Cardiac fibroblast (primary cell): ENCODE data around the gene ARHGAP9.
"Not testable (repeated sequence)": the region's sequence is repeated elsewhere in the genome, so short reads cannot be mapped to it uniquely, and the experiment has no call there.

Experiments
- DNase-seq, 2 donors: peaks; one replicate each; pipeline versions ENCODE4 v3.0.0 to v3.0.0-alpha.2; 2010; ENCODE audit warnings: low read depth in 2 of 2
- H3K4me3 ChIP-seq, 2 donors: replicated peaks in 1 of 2; 1 replicate in 1 of 2; 2 replicates in 1 of 2; pipeline ENCODE4 v1.5.1; 2011; ENCODE audit warnings: low read depth in 2 of 2, low read length in 2 of 2, mild to moderate bottlenecking in 2 of 2, moderate library complexity in 1 of 2
- TF ChIP-seq, protein P1 (sequence below): IDR thresholded peaks from one replicate; pipeline ENCODE4 v1.5.1; 2011; ENCODE audit warnings: low read depth, mild to moderate bottlenecking, low read length, inconsistent platforms

The ARHGAP9 gene

DNA sequence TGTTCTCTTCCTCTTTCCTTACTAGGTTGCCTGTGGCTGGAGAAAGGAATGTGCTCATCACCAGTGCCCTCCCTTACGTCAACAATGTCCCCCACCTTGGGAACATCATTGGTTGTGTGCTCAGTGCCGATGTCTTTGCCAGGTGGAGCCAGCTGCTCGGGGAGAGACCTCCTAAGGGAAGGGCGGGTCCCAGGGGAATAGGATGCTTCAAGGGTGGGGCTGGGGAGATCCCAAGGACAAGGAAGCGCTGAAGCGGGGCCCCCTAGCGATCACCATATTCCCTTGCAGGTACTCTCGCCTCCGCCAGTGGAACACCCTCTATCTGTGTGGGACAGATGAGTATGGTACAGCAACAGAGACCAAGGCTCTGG, 18.5 kb upstream of the ARHGAP9 start:
- DNase-seq, result no peak
- TF ChIP-seq, protein P1, sequence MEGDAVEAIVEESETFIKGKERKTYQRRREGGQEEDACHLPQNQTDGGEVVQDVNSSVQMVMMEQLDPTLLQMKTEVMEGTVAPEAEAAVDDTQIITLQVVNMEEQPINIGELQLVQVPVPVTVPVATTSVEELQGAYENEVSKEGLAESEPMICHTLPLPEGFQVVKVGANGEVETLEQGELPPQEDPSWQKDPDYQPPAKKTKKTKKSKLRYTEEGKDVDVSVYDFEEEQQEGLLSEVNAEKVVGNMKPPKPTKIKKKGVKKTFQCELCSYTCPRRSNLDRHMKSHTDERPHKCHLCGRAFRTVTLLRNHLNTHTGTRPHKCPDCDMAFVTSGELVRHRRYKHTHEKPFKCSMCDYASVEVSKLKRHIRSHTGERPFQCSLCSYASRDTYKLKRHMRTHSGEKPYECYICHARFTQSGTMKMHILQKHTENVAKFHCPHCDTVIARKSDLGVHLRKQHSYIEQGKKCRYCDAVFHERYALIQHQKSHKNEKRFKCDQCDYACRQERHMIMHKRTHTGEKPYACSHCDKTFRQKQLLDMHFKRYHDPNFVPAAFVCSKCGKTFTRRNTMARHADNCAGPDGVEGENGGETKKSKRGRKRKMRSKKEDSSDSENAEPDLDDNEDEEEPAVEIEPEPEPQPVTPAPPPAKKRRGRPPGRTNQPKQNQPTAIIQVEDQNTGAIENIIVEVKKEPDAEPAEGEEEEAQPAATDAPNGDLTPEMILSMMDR, result peak; percentile 7

DNA sequence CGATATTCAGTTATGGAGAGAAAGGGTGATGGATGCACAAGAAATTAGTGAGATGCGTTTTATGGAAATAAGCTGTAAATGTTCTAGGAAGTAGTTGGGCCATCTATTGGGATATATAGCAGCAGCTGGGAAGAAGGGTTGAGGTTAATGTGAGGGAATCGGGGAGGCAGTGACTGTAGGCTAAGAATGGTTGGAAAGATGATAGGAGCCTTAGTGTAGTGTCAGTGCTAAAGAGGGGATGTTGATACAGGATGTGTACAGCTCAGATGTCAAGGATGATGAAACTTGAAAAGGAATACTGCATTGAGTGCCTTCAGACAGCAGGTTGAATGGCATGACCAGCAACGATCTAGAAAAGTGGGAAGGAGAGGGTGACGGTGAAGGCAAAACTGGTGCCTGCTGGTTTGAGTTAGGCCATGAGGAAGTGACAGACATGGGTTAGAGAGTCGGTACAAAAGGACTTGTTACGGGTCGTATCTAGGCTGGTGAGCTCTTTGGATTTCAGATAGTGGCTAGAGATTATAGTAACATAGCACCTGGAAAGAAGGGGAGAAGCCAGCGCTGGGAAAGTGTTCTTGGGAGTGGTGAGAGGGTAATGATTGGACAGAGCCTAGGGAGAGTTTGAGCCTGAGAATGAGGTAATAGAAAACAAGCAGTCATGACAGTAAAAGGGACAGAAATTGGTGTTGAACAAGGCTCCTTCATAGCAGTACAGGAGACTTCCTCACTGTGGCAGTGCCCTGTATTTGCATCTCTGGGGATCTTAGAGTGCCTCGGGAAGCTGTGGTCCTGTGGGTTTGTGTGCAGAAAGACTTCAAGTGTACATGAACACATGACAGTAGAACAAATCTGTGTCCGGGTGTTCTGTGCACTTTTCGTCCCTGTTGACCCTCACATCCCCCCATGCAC, 17.8 kb upstream of the ARHGAP9 start:
- no peak for DNase-seq
- no peak overlapping the region for H3K4me3 ChIP-seq
- TF ChIP-seq, protein P1, result no peak

More for the DNA sequence above, 18.5 kb upstream of the ARHGAP9 start:
- H3K4me3 ChIP-seq, result no peak overlapping the region

DNA sequence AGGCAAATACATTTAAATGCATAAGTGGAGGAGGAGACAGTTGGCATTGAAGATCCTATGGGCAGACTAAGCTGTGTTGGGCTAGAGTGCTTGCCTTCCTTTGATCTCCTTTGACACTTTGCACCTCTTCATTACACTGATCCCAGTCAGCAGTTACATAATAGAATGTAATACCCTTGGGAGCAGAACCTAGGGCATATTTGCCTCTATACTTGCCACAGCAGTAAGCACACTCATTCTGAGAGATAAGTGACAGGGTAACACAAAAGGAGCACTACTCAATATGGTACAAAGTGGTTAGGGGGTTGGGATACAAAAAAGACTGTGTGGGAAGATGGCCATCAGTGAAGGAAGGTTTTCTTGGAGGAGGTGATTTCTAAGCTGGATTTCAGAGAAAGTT, 17.2 kb upstream of the ARHGAP9 start:
- no peak for DNase-seq
- no peak overlapping the region for H3K4me3 ChIP-seq
- TF ChIP-seq, protein P1, result no peak

DNA sequence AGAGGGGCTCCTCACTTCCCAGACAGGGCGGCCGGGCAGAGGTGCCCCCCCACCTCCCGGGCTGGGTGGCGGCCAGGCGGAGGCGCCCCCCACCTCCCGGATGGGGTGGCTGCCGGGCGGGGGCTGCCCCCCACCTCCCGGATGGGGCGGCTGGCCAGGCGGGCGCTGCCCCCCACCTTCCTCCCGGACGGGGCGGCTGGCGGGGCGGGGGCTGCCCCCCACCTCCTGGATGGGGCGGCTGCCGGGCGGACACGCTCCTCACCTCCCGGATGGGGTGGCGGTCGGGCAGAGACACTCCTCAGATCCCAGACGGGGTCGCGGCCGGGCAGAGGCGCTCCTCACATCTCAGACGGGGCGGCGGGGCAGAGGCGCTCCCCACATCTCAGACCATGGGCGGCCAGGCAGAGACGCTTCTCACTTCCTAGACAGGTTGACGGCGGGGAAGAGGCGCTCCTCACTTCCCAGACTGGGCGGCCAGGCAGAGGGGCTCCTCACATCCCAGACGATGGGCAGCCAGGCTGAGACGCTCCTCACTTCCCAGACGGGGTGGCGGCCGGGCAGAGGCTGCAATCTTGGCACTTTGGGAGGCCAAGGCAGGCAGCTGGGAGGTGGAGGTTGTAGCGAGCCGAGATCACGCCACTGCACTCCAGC, 15.5 kb upstream of the ARHGAP9 start:
- not testable (repeated sequence) for DNase-seq, H3K4me3 ChIP-seq

DNA sequence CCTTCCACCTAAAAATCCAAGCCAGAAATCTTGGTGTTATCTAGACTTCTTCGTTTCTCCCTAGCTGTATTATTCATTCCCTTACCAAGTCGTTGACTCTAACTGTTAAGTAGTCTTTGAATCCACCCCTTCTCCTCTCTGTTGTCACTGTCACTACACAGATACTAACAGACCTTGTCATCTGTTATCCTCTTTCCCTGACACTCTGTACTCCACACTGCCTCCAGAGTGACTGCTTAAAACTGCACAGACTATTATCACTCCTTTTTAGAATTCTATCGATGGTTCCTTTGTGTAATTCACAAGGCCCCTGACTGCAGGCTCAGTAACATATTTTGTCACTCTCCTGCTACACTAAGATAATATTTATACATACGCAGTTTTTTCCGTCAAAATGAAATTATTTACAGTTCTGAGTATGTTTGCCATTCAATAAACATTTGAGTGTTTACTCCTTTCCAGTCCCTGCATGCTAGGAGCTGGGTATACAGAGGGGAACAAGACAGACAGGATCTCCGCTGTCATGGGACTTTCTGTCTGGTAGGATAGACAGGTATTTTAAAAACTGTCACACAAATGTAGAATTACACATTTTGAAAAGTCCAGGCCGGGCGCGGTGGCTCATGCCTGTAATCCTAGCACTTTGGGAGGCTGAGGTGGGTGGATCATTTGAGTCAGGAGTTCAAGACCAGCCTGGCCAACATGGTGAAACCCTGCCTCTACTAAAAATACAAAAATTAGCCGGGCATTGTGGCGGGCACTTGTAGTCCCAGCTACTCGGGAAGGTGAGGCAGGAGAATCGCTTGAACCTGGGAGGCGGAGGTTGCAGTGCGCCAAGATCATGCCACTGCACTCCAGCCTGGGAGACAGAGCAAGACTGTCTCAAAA, 12.0 kb upstream of the ARHGAP9 start:
- no peak overlapping the region for H3K4me3 ChIP-seq
- TF ChIP-seq, protein P1, result peak; percentile 15
- no peak for DNase-seq

DNA sequence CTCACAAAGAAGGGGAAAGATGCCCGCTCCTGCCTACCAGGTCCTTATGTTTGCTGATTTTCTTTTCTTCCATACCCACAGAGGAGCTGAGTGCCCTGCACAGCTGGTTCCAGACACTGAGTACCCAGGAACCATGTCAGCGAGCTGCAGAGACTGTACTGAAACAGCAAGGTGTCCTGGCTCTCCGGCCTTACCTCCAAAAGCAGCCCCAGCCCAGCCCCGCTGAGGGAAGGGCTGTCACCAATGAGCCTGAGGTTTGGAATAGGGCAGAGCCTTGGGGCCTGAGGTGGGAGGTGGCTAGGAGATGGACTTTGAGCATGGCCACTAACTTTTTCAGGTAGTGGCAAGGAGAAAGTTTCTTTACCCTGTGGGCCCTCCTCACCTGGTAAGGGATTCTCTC, 10.5 kb upstream of the ARHGAP9 start:
- TF ChIP-seq, protein P1, result no peak
- DNase-seq, result no peak
- H3K4me3 ChIP-seq, result no peak overlapping the region
